Measurements from ENCODE around the gene TMEM52.

Gene TMEM52

GRCh38 chr1:1876335-1876930, 42.6 kb downstream of the TMEM52 start:
- no peak overlapping the region for H3K4me3 ChIP-seq (ENCODE audit: low read depth, low read length)
- no peak for DNase-seq (ENCODE audit: low read depth)
- no peak for TF ChIP-seq CTCF (IDR thresholded peaks at IDR 0.05; ENCODE audit: insufficient read depth, low read depth, low read length, missing control alignments)

- TF ChIP-seq CTCF (IDR thresholded peaks at IDR 0.05; ENCODE audit: insufficient read depth, low read depth, low read length, missing control alignments): no peak
- no peak overlapping the region for H3K4me3 ChIP-seq (ENCODE audit: low read depth, low read length)
- DNase-seq (ENCODE audit: low read depth): no peak
Observed at GRCh38 chr1:1875932-1876331, 43.1 kb downstream of the TMEM52 start.

- TF ChIP-seq CTCF (IDR thresholded peaks at IDR 0.05; ENCODE audit: insufficient read depth, low read depth, low read length, missing control alignments): no peak
- no peak for DNase-seq (ENCODE audit: low read depth)
- H3K4me3 ChIP-seq (ENCODE audit: low read depth, low read length): no peak overlapping the region
Observed at GRCh38 chr1:1874901-1875300, 44.2 kb downstream of the TMEM52 start.

- no peak for TF ChIP-seq CTCF (IDR thresholded peaks at IDR 0.05; ENCODE audit: insufficient read depth, low read depth, low read length, missing control alignments)
- no peak for DNase-seq (ENCODE audit: low read depth)
- no peak overlapping the region for H3K4me3 ChIP-seq (ENCODE audit: low read depth, low read length)
Observed at GRCh38 chr1:1873186-1873585, 45.9 kb downstream of the TMEM52 start.

GRCh38 chr1:1872329-1872994, 46.6 kb downstream of the TMEM52 start:
- H3K4me3 ChIP-seq (ENCODE audit: low read depth, low read length): no peak overlapping the region
- DNase-seq (ENCODE audit: low read depth): no peak
- no peak for TF ChIP-seq CTCF (IDR thresholded peaks at IDR 0.05; ENCODE audit: insufficient read depth, low read depth, low read length, missing control alignments)

GRCh38 chr1:1869469-1869868, 49.6 kb downstream of the TMEM52 start:
- TF ChIP-seq CTCF (IDR thresholded peaks at IDR 0.05; ENCODE audit: insufficient read depth, low read depth, low read length, missing control alignments): no peak
- DNase-seq (ENCODE audit: low read depth): no peak
- H3K4me3 ChIP-seq (ENCODE audit: low read depth, low read length): no peak overlapping the region
